NCI-H446 treated with DMSO at 0.1 percent for 48 hours (cell line): Measurements from ENCODE around the gene GGA1.

Source experiments
- DNase-seq: peaks from one replicate; lab custom pipeline; 2025; lab: John Stamatoyannopoulos, UW

Gene GGA1, protein sequence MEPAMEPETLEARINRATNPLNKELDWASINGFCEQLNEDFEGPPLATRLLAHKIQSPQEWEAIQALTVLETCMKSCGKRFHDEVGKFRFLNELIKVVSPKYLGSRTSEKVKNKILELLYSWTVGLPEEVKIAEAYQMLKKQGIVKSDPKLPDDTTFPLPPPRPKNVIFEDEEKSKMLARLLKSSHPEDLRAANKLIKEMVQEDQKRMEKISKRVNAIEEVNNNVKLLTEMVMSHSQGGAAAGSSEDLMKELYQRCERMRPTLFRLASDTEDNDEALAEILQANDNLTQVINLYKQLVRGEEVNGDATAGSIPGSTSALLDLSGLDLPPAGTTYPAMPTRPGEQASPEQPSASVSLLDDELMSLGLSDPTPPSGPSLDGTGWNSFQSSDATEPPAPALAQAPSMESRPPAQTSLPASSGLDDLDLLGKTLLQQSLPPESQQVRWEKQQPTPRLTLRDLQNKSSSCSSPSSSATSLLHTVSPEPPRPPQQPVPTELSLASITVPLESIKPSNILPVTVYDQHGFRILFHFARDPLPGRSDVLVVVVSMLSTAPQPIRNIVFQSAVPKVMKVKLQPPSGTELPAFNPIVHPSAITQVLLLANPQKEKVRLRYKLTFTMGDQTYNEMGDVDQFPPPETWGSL

DNA sequence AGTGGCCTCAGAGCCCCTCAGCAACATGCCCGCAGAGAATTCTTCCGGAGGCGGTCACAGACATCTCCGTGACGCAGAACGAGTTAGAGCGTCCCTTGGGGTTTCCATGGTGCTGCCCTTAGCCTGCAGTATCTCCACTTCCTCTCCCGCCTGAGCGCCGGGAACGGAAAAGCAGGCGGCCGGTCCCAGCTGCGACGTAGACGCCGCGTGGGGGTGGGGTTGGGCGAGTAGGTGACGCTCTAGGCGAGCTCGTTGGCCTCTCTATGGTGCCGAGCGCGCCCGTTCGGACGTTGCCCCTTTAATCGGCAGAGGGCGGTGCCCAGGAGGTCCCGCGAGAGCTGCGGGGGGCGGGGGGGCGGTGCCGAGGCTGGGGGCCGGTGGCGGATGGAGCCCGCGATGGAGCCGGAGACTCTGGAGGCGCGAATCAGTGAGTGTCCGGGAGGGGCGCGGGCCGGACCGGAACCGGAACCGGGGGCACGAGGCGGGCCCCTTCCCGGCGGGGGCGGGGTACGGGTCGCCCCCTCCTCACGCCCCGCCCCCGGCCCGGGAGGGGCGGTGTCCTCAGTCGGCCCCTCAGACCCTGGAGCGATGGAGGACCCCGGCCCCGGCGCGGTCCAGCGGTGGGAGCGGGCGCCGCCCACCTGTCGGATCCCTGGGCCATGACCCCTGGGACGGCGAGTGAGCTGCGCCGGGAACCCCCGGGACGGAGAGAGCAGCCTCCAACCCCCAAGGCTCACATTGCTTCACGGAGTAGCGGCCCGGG lies at the start of gene GGA1:
Gene GGA1 (plus strand): TSS at position 358 of the 763 bp plus-strand sequence. CDS start 27 bp downstream, at position 385.
- peak; percentile 94 for DNase-seq

DNA sequence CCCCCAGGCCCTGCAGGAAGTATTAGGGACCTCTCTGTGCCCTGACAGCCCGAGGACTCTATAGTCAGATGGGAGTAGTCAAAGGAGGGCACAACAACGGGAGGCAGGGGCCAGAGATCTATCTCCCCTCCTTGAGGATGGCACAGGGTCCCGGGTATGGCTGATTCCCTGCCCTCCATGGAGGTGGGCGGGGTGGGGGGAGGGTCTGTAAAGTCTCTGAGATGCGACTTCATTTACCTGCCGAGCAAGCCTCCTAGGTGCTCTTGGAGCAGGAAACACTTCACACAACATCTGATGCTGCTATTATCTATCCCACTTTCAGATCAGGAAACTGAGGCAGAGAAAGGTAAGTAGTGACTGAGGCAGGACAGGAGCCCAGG lies 49.1 kb upstream of the GGA1 start:
- DNase-seq, result no peak

DNA sequence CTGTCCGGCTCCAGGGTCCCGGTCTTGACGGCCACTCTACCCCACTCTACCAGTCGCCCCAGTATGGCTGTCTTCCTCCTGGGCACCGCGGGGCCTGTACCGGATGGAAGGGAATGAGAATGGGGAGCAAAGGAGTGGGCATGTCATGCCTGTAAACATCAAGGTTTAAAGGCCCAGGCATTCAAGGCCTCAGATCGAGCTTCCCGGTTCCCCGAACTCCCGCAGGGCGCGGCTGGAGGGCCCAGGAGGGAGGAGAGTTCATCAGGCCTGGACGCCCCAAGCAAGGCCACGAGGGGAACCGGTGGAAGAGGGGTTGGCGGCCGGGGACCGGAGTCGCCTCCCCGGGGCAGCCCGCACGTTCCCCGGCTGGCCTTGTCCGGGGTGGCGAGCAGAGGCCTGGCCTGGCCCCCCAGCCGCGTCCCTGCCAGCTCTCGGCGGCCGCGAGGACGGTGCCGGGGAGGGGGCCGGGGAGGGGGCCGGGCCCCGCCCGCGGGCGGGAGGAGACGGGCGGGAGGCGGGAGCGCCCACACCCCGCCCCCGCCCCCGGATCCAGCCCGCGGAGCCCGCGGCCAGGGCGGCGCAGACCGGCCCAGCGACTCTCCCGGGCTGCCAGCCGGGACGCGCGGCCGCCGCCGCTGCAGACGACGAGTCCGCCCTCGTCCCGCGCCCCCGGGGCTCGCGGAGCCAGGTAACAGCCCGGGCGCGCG lies 48.6 kb upstream of the GGA1 start, which contains the start of gene CDC42EP1:
Gene CDC42EP1 (plus strand): TSS at position 580 of the 707 bp plus-strand sequence. CDS start 5,870 bp downstream, outside the sequence.
- no peak for DNase-seq

DNA sequence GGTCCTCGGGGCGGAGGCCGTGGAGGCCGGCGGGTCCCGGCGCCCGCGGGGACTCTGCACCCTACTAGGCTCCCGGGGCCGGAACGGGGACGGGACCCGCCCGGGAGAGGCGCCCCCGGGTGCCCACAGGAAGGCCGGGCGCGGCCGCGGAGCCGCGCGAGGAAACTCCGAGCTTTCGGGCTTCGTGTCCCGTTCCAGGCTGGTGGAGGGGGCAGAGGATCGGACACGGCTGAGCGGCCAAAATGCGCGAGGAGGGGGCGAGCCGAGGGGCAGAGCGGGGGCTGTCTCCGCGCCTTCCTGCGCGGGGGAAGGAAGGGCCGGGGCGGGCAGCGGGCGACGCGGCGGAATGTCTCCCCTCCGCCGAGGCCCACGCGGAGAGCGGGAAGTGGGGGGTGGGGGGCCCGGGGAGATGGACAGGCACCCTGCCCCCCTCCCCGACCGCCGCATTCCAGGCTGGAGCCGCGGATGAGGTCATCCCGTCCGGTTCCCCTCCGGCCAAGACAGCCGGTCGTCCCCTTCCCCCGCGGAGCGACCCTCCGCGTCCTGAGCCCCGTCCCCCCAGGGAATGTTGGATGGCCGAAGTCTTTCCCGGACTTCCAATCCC lies 47.9 kb upstream of the GGA1 start:
- no peak for DNase-seq

DNA sequence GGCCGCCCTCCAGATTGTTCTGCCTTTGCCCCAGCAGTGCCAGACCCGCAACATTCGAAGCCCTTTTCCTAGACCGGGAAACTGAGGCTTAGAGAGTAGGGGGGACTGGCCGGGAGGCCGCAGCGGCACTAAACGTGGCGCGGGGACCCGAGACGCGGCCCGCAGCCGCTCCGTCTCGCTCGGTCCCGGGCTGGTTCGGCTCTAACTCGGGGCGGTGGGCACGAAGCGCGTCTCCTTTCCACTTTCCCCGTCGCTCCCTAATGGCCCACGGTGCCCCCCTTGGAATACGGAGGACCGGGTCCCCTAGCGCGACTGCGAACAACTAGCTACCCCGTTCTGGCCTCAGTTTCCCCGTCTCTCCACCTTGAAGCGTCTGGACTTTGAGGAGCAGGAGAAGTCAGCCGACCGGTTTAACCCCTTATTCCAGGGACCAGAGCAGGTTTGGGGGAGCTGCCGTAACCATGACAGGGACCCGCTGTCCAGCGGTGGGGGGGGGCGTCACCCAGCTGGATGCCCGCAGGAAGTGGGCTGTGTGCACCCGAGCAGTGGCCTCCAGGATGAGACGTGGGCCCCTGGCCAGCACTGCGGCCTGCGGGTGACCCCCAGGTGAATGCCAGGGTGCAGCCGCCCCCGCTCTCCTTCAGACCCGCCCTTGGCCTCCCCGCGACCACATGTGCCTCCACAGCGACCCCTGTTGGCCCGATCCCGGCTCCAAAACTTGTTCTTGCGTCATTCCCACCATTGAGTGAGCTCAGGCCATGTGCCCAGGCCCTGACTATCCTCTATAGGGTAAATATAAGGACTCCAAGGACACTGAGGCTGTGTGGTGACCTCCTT lies 47.2 kb upstream of the GGA1 start:
- no peak for DNase-seq

DNA sequence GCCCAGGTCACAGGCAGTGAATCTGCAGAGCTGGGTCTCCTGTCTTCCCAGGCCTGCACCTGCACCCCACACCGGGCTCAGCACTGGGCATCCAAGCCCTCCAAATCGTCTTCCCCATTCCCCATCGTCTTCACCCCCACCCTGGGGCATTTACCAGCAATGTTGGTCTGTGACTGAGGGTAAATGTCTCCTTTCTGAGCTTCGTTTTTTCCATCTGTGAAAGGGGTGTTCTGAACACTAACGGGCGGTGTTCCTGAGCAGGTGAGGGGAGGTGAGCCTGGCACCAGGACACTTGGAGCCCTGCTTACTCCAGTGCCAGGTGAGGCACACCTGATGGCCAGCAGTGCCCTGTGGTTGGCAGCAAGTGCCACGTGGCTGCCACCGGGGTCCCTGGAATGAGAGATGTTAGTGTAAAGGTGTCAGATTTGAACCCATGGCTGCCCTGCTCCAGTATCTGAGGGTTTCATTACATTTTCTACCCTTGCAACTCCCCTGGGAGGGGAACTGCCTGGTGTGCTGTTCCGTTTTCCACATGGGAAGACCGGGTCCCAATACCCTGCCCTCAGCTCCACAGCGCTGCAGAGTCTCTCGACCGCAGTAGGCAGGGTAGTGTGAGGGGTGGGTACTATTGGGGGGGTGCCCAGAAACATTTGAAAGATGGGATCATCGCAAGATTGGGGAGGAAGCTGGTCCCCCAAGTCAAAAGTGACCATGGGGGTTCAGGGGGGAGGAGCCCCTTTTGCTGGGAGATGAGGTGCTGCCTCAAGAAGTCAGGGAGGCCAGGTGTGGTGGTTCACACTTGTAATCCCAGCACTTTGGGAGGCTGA lies 46.4 kb upstream of the GGA1 start:
- no peak for DNase-seq

DNA sequence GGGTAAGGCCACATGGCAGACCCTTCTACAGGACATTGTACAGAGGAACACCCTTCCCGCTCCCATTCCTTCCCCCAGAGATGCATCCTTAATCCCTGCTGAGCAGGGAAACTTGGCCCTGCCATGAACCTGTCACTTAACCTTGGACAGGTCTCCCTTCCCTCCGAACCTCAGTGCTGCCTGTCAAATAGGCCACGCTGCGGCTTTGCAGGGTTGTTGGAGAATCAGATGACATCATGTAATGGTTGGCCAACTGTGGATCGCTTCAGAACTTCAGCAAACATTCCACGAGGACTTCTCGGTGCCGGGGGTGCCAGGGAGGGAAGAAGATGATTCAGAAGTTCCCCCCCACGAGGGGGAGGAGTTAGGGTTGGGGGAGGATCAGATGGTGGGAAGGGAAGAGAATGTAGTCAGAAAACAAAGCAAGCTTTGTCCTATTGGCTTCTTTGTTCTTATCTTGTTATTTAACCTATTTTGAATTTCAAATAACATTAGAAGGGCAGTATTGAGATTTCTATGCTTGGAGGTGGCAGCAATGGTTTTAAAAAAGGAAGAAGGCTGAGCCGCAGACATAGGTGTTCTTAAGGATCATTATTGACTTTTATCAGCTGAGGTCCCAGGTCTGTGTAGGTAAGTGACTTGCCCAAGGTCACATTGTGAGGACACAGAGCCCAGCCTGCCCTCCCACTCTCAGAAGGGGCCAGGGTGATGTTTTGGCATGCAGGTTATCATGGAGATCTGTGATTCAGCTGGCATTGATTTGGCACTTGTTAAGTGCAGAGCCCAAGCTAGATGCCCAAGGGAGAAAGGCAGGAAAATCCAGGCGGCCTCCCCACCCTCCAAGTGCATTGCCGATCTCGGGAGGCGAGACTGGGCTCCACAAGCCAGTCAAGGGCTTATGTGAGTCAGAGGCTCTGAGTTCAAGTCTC lies 45.2 kb upstream of the GGA1 start:
- DNase-seq, result no peak

DNA sequence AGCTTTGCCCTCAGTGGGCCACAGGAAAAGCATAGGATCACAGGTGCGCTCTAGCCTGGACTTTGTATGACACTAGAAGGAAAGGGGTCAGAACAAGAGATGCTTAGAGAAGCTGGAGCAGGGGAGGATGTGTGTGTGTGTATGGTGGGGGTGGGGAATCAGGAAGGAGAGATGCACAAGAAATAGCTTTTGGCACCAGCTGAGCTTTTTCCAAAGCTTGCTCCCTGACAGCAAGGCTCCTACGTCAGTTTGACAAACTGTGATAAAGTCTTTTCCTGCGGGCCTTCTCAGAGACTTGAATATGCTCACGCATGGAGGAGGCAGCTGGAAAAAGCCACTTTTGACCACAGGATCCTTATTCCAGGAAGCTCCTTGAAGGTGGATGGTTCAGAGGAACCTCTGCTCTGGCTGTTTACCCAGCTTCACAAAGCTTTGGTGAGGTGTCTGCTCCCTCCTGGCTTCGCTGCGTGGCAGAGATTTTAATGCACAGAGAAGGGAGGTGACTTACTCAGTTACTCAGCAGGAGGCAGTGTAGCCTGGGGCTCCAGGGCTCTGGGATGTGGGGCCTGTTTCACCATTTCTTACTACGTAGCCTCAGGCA lies 44.4 kb upstream of the GGA1 start:
- no peak for DNase-seq

DNA sequence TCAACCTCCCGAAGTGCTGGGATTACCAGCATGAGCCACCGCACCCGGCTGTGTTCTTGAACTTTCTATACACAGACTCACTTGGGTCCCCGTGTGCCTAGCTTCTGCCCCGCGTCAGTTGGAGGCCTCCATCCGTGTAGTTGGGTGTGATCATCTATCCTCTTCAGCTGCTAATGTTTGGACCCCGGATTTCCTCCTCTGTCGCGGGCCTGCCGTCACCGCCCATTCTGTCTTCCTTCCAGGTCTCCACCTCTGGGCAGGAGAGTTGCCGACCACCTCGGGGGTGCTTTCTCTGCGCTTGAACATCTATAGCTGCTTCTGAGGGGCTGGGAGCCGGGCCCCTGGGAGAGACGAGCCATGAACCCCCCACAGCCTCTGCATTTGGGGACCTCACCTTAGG lies 42.8 kb upstream of the GGA1 start:
- DNase-seq, result no peak

DNA sequence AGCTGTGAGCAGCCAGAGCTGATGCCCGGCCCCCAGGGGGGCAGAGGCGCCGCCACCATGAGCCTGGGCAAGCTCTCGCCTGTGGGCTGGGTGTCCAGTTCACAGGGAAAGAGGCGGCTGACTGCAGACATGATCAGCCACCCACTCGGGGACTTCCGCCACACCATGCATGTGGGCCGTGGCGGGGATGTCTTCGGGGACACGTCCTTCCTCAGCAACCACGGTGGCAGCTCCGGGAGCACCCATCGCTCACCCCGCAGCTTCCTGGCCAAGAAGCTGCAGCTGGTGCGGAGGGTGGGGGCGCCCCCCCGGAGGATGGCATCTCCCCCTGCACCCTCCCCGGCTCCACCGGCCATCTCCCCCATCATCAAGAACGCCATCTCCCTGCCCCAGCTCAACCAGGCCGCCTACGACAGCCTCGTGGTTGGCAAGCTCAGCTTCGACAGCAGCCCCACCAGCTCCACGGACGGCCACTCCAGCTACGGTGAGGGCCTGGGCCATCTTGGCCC lies 42.3 kb upstream of the GGA1 start:
- no peak for DNase-seq

DNA sequence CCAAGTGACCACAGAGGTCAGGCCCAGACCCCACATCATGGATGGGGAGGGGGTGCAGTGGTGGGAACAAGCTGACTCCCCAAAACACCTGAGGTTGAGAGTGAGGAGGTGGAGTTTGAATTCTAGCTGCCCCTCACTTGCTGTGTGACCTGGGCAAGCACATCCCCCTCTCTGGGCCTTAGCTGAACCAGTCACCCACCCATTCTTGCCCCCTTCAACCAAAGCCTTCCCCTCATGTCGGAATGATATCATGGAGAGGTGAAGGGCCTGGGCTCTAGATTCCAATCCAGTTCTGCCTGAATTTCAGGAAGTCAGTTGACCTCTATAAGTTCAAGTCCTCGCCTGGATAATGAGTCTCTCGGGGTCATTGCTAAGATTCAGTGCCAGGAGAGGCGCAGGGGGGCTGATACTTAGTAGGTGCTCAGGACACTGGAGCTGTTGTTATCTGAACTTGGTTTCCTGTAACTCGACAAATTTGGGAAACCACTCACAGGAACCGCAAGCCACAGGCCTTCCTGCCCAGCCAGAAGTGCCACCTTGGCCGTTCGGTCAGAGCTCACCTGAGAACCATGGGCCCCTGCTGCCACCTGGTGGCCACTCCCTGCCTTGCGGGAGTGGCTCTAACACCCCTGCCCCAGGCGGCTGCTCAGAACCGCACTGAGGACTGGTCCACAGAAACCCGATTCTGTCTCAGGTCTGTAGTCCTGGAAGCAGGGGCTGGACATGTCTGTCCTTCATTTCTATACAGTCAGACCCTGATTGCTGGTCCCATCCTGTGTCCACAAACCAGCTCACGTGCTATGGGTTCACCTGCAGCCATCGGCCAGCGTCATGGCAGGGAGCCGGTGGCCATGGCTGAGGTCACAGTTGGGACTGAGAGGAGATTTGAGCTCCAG lies 41.5 kb upstream of the GGA1 start:
- no peak for DNase-seq

DNA sequence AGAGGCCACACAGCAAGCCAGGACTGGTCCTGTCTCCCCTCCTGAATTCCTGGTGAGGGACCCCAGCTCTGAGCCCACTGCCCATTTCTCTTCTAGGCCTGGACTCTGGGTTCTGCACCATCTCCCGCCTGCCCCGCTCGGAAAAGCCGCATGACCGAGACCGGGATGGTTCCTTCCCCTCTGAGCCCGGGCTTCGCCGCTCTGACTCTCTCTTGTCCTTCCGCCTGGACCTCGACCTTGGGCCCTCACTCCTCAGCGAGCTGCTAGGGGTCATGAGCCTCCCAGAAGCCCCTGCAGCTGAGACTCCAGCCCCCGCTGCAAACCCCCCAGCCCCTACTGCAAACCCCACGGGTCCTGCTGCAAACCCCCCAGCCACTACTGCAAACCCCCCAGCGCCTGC lies 40.6 kb upstream of the GGA1 start:
- no peak for DNase-seq

DNA sequence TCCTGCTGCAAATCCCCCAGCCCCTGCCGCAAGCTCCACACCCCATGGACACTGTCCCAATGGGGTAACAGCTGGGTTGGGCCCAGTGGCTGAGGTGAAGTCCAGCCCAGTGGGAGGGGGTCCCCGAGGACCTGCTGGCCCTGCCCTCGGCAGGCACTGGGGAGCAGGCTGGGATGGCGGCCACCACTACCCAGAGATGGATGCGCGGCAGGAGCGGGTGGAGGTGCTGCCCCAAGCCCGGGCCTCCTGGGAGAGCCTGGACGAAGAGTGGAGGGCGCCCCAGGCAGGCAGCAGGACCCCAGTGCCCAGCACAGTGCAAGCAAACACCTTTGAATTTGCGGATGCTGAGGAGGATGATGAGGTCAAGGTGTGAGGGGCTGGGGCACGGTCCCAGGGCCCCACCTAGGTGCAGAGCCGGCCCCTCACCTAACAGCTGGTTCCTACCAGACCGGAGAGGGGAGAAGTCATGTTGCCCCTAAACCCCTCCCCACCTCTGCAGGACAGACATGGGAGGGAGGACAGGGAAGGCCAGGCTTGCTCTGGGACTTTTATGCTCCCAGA lies 40.1 kb upstream of the GGA1 start:
- no peak for DNase-seq

DNA sequence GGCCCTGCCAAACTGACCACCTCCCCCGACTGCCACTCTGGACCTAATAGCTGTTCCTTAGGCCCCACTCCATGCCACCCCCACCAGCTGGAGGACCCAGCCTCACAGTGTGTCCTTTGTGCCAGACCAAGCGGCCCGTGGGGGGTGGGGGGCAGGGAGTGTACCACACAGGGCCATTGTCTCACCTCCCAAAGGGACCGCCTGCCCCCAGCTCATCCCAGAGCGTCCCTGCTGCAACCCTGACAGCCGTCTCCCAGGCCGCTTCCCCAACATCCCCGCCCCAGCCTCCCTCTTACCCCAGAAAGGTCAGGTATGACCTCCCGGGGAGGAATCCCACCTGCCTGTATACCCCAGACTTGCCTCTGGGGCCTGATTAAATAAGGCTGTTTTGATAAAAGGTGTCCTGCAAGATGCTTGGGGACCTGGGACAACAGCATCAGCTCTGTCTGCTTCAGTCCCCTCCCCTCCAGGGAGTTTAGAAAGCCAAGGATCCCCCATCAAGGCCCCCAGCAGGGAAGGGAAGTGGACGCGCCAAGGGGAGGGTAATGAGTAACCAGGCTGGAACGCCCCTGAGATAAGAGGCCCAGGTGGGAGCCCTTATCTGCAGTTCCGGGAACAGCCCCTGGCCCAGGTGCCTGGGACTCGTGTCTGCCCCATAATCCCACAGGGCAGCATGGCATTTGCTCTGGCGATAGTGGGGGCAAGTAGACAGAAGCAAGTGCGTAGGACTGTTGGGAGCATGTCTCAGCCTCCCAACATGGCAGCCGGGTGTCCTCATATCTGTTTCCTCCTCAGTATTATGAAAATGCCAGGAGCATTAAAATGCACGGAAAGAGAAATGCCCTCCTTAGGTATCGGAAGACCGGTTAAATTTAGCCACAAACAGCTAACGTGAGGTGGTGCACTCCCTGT lies 39.4 kb upstream of the GGA1 start:
- no peak for DNase-seq

DNA sequence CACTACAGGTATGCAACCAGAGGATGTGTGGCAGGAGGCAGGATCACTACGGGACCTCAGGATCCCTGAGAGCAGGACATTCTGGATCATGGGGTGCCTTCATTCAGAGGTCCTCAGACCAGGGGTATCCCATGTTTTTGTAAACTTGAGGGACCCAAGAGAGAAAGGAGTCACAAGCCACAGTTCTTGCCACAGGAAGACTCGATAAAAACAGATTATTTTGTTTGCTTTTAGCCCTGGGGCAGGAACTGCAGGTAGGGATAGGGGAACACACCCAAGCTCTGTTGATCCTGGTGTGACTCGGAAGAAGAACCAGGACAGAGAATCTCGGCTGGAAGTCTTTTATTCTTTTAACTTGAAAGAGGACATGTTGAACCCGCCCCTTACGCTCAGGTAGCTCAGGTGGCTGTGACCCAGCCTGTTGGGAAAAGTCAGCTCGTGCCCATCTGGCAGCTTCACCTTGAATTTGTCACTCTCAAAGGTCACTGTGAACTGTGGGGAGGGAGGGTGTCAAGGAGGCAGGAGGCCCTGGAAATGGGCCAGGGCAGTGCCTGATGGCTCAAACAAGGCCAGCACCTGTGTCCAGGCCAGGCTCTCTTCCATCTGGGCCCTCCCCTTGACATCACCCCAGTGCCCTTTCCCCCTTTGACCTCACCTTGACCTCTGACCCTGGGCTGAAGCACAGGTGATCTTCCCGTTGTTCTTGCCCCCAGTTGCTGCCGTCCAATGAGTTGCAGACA lies 38.5 kb upstream of the GGA1 start:
- no peak for DNase-seq
